ENCODE data around the gene DDX31.

DNA sequence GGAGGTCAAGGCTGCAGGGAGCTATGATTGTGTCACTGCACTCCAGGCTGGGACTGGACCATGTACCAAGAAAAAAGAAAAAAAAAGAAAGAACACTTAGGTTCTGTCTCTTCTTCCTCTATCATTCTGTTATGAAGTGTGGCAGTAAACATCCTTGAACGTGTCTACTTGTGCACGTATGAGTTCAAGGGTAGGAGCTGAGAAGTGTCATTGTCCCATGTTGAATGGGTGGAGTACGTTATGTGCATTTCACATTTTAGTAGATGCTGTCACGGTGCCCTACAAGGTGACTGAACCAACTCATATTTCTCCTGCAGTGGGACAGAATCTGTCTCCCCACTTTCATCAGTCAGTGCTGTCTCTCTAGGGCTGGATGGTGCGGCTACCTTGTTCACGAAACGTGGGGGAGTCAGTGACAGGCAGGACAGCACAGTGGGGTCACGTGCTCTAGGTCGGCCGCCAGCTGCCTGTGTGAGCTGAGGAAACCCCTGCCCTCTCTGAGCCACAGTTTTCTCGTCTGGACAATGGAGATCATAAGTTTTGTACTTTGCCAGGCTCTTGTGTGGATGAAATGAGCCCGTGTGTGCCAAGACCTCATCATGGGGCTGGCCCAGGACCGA lies 47.7 kb upstream of the DDX31 start:
- TF ChIP-seq, protein P1, sequence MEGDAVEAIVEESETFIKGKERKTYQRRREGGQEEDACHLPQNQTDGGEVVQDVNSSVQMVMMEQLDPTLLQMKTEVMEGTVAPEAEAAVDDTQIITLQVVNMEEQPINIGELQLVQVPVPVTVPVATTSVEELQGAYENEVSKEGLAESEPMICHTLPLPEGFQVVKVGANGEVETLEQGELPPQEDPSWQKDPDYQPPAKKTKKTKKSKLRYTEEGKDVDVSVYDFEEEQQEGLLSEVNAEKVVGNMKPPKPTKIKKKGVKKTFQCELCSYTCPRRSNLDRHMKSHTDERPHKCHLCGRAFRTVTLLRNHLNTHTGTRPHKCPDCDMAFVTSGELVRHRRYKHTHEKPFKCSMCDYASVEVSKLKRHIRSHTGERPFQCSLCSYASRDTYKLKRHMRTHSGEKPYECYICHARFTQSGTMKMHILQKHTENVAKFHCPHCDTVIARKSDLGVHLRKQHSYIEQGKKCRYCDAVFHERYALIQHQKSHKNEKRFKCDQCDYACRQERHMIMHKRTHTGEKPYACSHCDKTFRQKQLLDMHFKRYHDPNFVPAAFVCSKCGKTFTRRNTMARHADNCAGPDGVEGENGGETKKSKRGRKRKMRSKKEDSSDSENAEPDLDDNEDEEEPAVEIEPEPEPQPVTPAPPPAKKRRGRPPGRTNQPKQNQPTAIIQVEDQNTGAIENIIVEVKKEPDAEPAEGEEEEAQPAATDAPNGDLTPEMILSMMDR (IDR thresholded peaks at IDR 0.05): no peak
- TF ChIP-seq POLR2A (IDR thresholded peaks at IDR 0.05): no peak

All from lower leg skin (tissue), 3 donors.